ENCODE results near the gene FOXJ3.

The FOXJ3 gene

DNA sequence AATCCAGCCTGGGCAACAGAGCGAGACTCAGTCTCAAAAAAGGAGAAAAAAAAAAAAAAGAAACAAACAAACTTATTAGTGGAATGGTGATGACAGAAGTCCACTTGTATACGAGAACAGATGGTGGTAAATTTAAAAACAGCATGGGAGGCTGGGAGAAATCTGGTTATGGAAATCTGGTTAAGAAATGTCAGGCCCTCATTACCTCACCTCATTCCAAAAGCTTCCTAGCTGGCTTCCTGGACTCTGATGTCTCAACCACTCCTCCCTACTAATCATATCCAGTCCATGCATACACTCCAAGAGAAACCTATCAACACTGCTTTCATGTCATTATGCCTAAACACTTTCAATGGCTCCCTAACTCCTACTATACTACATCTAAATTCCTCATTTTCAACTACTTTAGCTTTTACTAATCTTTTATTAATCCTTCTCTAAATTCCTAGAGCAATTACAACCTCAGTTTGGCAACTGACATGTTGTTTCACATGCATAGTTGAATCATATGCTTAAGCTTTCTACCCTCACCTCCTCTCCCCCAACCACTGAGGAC, 52.9 kb downstream of the FOXJ3 start:
- ChIA-PET CTCF (interaction anchor here (1.1 to 1.8 kb wide), 2 partner anchors 16 to 109 kb away, joined by 3 to 7 read pairs; no protein-coding TSS in a partner anchor), POLR2A (no interaction called here)
- Histone ChIP-seq H3K36me3 (ENCODE audit: control insufficient read depth in 2 of 2, insufficient read depth in 1 of 2, low read length in 2 of 2) (peaks cover 0 to 3% of the 10 kb centered on the region in 2 experiments; a peak in 2 of 3 replicates), H3K9me3 (ENCODE audit: control insufficient read depth, insufficient read depth, low read depth, low read length) (no peaks in the 10 kb centered on the region), H3K4me1 (ENCODE audit: control insufficient read depth, insufficient read depth, low read length) (no peaks in the 10 kb centered on the region), H3K27ac (ENCODE audit: extremely low read depth, low read depth, low read length) (no peak overlapping the region), H3K4me3 (ENCODE audit: low read depth, low read length) (no peak overlapping the region)
- TF ChIP-seq ZNF473 (tag by site-specific recombination; IDR thresholded peaks at IDR 0.05) (no peak), ZFP41 (tag by site-specific recombination; IDR thresholded peaks at IDR 0.05; ENCODE audit: borderline replicate concordance) (no peak), PRDM1 (tag by site-specific recombination; IDR thresholded peaks at IDR 0.05) (peak; percentile 26; the same call in 1 of the 2 replicates), ZNF16 (tag by site-specific recombination; IDR thresholded peaks at IDR 0.05; ENCODE audit: low read depth) (no peak)

DNA sequence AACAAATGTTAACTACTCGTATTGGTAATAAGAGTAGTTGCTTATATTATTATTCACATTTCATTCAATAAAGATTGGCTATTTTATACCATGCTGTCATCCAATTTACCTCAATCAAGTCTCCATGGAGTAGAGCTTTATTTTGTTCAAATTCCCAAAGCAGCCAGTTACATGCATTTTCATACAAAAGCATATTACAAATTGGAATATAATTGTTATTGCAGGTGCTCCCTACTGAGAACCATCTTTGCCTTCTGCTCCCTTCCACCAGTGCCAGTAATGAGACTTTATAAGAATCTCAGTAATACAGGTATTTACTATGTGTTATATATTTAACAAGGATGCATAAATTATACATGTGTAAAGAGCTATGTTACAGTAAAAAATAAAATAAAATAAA, 54.2 kb downstream of the FOXJ3 start:
- Histone ChIP-seq H3K27ac (ENCODE audit: extremely low read depth, low read depth, low read length) (no peak overlapping the region), H3K4me3 (ENCODE audit: low read depth, low read length) (no peak overlapping the region), H3K9me3 (ENCODE audit: control insufficient read depth, insufficient read depth, low read depth, low read length) (no peaks in the 10 kb centered on the region), H3K4me1 (ENCODE audit: control insufficient read depth, insufficient read depth, low read length) (no peaks in the 10 kb centered on the region), H3K36me3 (ENCODE audit: control insufficient read depth in 2 of 2, insufficient read depth in 1 of 2, low read length in 2 of 2) (peaks cover 0 to 10% of the 10 kb centered on the region in 2 experiments; a peak in 2 of 3 replicates)
- POLR2A ChIA-PET: no interaction called here
- TF ChIP-seq ZNF184 (tag by site-specific recombination; IDR thresholded peaks at IDR 0.05): no peak
- no peak for TF ChIP-seq ZNF549 (tag by site-specific recombination; IDR thresholded peaks at IDR 0.05)
- no peak for TF ChIP-seq MZF1 (tag by site-specific recombination; IDR thresholded peaks at IDR 0.05; ENCODE audit: borderline replicate concordance)
- TF ChIP-seq, protein P1, sequence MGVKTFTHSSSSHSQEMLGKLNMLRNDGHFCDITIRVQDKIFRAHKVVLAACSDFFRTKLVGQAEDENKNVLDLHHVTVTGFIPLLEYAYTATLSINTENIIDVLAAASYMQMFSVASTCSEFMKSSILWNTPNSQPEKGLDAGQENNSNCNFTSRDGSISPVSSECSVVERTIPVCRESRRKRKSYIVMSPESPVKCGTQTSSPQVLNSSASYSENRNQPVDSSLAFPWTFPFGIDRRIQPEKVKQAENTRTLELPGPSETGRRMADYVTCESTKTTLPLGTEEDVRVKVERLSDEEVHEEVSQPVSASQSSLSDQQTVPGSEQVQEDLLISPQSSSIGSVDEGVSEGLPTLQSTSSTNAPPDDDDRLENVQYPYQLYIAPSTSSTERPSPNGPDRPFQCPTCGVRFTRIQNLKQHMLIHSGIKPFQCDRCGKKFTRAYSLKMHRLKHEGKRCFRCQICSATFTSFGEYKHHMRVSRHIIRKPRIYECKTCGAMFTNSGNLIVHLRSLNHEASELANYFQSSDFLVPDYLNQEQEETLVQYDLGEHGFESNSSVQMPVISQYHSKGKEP (tag by site-specific recombination; IDR thresholded peaks at IDR 0.05): no peak
- no peak for TF ChIP-seq ZFP37 (tag by site-specific recombination; IDR thresholded peaks at IDR 0.05)
- no peak for TF ChIP-seq ZNF600 (tag by site-specific recombination; IDR thresholded peaks at IDR 0.05)
- TF ChIP-seq, protein P2, sequence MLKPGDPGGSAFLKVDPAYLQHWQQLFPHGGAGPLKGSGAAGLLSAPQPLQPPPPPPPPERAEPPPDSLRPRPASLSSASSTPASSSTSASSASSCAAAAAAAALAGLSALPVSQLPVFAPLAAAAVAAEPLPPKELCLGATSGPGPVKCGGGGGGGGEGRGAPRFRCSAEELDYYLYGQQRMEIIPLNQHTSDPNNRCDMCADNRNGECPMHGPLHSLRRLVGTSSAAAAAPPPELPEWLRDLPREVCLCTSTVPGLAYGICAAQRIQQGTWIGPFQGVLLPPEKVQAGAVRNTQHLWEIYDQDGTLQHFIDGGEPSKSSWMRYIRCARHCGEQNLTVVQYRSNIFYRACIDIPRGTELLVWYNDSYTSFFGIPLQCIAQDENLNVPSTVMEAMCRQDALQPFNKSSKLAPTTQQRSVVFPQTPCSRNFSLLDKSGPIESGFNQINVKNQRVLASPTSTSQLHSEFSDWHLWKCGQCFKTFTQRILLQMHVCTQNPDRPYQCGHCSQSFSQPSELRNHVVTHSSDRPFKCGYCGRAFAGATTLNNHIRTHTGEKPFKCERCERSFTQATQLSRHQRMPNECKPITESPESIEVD (tag by site-specific recombination; IDR thresholded peaks at IDR 0.05): no peak
- TF ChIP-seq, protein P3, sequence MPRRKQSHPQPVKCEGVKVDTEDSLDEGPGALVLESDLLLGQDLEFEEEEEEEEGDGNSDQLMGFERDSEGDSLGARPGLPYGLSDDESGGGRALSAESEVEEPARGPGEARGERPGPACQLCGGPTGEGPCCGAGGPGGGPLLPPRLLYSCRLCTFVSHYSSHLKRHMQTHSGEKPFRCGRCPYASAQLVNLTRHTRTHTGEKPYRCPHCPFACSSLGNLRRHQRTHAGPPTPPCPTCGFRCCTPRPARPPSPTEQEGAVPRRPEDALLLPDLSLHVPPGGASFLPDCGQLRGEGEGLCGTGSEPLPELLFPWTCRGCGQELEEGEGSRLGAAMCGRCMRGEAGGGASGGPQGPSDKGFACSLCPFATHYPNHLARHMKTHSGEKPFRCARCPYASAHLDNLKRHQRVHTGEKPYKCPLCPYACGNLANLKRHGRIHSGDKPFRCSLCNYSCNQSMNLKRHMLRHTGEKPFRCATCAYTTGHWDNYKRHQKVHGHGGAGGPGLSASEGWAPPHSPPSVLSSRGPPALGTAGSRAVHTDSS (tag by site-specific recombination; IDR thresholded peaks at IDR 0.05): no peak
- CTCF ChIA-PET: interaction anchor here (1.8 kb wide), 1 partner anchor 107 kb away, joined by 7 read pairs; no protein-coding TSS in a partner anchor

DNA sequence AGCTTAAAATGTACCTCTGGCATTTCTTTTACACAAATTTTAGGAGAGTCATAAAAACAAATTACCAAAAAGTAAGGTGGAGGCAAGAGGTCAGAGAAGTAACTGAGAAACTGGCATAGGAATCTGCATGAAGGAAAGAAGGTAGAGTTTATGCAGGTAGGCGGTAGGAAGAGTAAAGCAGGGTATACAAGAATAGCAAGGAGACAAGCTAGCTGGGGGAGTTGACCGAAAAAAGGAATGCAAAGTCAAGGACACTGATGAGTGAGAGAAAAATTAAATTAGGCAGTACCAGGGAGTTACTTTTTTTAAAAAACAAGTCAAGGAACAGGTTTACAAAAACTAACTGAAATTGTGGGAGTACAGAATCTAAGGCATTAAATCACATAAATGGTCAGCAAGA, 56.0 kb downstream of the FOXJ3 start:
- no peak overlapping the region for H3K4me3 ChIP-seq (ENCODE audit: low read depth, low read length)
- TF ChIP-seq, protein P2 (tag by site-specific recombination; IDR thresholded peaks at IDR 0.05): peak; percentile 65
- no peak for TF ChIP-seq ZBTB8A (tag by site-specific recombination; IDR thresholded peaks at IDR 0.05)
- TF ChIP-seq ZSCAN23 (tag by site-specific recombination; IDR thresholded peaks at IDR 0.05): no peak
- H3K36me3 ChIP-seq (ENCODE audit: control insufficient read depth in 2 of 2, insufficient read depth in 1 of 2, low read length in 2 of 2): peaks cover 0 to 17% of the 10 kb centered on the region in 2 experiments; a peak in 2 of 3 replicates
- H3K4me1 ChIP-seq (ENCODE audit: control insufficient read depth, insufficient read depth, low read length): no peaks in the 10 kb centered on the region
- CTCF ChIA-PET: interaction anchor here (0.5 to 1.7 kb wide), 3 partner anchors 13 to 36 kb away, joined by 4 to 6 read pairs (median 5); no protein-coding TSS in a partner anchor
- POLR2A ChIA-PET: no interaction called here
- no peaks in the 10 kb centered on the region for H3K9me3 ChIP-seq (ENCODE audit: control insufficient read depth, insufficient read depth, low read depth, low read length)
- H3K27ac ChIP-seq (ENCODE audit: extremely low read depth, low read depth, low read length): no peak overlapping the region

Data from HEK293 (cell line).